Measurements from ENCODE around the gene CACNA1G.

The CACNA1G gene

DNA sequence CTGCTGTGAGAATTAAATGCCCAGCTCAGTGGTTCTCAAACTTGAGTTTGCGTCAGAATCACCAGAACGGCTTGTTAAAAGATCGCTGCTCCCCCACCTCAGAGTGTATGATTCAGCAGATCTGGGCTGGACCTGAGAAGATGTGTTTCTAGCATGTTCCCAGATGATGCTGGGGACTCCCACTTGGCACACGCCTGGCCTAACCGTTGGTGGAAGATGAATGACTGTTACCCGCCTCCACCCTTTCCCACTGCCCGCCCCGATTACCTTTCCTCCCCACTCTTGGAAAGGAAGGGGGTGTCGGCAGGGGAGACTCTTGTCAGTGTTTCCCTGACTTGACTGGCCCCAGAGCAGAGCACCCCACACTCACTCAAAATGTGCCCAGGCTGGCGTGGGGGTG is 44.9 kb downstream of the CACNA1G start:
- TF ChIP-seq POLR2AphosphoS5 (IDR thresholded peaks at IDR 0.05; ENCODE audit: low read depth, low read length): no peak

- TF ChIP-seq, protein P1, sequence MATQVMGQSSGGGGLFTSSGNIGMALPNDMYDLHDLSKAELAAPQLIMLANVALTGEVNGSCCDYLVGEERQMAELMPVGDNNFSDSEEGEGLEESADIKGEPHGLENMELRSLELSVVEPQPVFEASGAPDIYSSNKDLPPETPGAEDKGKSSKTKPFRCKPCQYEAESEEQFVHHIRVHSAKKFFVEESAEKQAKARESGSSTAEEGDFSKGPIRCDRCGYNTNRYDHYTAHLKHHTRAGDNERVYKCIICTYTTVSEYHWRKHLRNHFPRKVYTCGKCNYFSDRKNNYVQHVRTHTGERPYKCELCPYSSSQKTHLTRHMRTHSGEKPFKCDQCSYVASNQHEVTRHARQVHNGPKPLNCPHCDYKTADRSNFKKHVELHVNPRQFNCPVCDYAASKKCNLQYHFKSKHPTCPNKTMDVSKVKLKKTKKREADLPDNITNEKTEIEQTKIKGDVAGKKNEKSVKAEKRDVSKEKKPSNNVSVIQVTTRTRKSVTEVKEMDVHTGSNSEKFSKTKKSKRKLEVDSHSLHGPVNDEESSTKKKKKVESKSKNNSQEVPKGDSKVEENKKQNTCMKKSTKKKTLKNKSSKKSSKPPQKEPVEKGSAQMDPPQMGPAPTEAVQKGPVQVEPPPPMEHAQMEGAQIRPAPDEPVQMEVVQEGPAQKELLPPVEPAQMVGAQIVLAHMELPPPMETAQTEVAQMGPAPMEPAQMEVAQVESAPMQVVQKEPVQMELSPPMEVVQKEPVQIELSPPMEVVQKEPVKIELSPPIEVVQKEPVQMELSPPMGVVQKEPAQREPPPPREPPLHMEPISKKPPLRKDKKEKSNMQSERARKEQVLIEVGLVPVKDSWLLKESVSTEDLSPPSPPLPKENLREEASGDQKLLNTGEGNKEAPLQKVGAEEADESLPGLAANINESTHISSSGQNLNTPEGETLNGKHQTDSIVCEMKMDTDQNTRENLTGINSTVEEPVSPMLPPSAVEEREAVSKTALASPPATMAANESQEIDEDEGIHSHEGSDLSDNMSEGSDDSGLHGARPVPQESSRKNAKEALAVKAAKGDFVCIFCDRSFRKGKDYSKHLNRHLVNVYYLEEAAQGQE (IDR thresholded peaks at IDR 0.05; ENCODE audit: insufficient read depth in 1 of 2, low read depth in 2 of 2, low read length in 2 of 2): no peak
- no peak for TF ChIP-seq TAF1 (IDR thresholded peaks at IDR 0.05; ENCODE audit: borderline replicate concordance, insufficient read depth, low read length)
- no peak for TF ChIP-seq SIN3A (IDR thresholded peaks at IDR 0.05; ENCODE audit: borderline replicate concordance, insufficient read depth, low read length)
- TF ChIP-seq FOXP2 (optimal IDR thresholded peaks at IDR 0.05; ENCODE audit: borderline replicate concordance, extremely low read depth, extremely low read length, insufficient read depth): no peak
- no peak for TF ChIP-seq POLR2AphosphoS5 (IDR thresholded peaks at IDR 0.05; ENCODE audit: low read depth, low read length)
Measured at GRCh38 chr17:50607522-50608175, 47.1 kb downstream of the CACNA1G start.

DNA sequence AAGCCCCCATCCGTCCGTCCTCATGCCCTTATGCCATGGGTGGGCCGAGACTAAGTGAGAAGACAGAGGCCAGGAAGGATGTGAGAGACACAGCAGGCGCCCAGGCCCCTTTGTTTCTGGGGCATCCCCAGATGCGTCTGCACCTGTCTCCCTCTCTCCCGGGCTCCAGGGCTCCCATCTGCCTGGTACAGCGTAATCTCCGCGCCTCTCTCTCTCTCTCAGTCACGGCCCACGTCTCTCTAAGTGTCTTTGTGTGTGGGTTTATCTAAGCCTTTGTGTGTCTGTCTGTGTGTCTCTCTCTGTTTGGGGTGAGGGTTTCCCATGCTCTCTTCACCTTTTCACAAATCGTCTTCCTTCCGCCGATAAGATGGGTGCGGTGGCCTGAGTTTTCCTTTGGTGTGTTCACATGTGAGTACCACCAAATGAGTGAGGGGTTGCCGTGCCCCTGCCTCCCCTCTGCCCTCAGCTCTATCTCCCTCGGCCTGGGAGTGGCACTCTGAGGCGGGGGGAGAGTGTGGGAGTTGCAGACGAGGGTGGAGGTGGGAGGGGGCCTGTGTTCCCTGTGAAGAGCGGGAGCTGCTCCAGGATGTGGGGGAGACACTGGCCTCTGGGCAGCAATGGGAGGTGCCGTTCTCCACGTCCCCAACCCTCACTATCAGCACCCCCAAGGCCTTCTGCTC is 48.3 kb downstream of the CACNA1G start:
- TF ChIP-seq POLR2AphosphoS5 (IDR thresholded peaks at IDR 0.05; ENCODE audit: low read depth, low read length): no peak

GRCh38 chr17:50609380-50610074 is 49.0 kb downstream of the CACNA1G start:
- TF ChIP-seq, protein P1 (IDR thresholded peaks at IDR 0.05; ENCODE audit: insufficient read depth in 1 of 2, low read depth in 2 of 2, low read length in 2 of 2): no peak
- TF ChIP-seq POLR2AphosphoS5 (IDR thresholded peaks at IDR 0.05; ENCODE audit: low read depth, low read length) (no peak), TAF1 (IDR thresholded peaks at IDR 0.05; ENCODE audit: borderline replicate concordance, insufficient read depth, low read length) (no peak), FOXP2 (optimal IDR thresholded peaks at IDR 0.05; ENCODE audit: borderline replicate concordance, extremely low read depth, extremely low read length, insufficient read depth) (no peak)

- TF ChIP-seq FOXP2 (optimal IDR thresholded peaks at IDR 0.05; ENCODE audit: borderline replicate concordance, extremely low read depth, extremely low read length, insufficient read depth) (no peak), TAF1 (IDR thresholded peaks at IDR 0.05; ENCODE audit: borderline replicate concordance, insufficient read depth, low read length) (no peak), SIN3A (IDR thresholded peaks at IDR 0.05; ENCODE audit: borderline replicate concordance, insufficient read depth, low read length) (no peak), POLR2AphosphoS5 (IDR thresholded peaks at IDR 0.05; ENCODE audit: low read depth, low read length) (no peak)
- TF ChIP-seq, protein P1 (IDR thresholded peaks at IDR 0.05; ENCODE audit: insufficient read depth in 1 of 2, low read depth in 2 of 2, low read length in 2 of 2): no peak
Measured at GRCh38 chr17:50611634-50612033, 51.1 kb downstream of the CACNA1G start.

DNA sequence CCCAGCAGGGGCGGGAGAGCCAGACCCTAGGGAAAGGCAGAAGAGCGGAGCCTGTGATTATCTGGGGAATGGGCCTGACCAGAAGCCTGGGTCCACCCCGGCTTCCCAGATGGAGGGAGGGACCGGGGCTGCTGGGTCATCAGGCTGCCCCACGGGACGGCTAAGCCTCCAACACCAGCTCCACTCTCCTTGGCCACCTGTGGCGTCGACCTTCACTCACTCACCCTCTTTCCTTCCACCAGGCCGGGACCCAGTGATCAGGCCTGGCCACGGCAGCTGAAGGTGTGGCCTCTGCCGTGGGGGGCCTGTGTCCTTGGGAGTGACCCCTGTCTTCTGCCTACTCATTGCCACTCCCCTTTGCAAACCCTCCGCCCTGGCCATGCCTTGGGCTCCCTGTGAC is 51.8 kb downstream of the CACNA1G start:
- TF ChIP-seq FOXP2 (optimal IDR thresholded peaks at IDR 0.05; ENCODE audit: borderline replicate concordance, extremely low read depth, extremely low read length, insufficient read depth) (no peak), POLR2AphosphoS5 (IDR thresholded peaks at IDR 0.05; ENCODE audit: low read depth, low read length) (no peak), TAF1 (IDR thresholded peaks at IDR 0.05; ENCODE audit: borderline replicate concordance, insufficient read depth, low read length) (no peak), SIN3A (IDR thresholded peaks at IDR 0.05; ENCODE audit: borderline replicate concordance, insufficient read depth, low read length) (no peak)
- TF ChIP-seq, protein P1 (IDR thresholded peaks at IDR 0.05; ENCODE audit: insufficient read depth in 1 of 2, low read depth in 2 of 2, low read length in 2 of 2): no peak

All from PFSK-1 (cell line).